HCT116 (cell line): ENCODE results near the gene OR6J1. TPM values are rescaled to one million over a fixed set of nuclear protein-coding genes. Genes with fewer than 3 reads are reported as not detected.
A peak's percentile ranks its signal among the peaks of the same experiment; 100 is the strongest.

Experiments used
- ATAC-seq: fragments of 200-7000 bp; cut with Tn5 transposase; 2 replicates; pipeline ENCODE4 v1.9.1; 2020; ENCODE audit warnings: mild to moderate bottlenecking, moderate library complexity
- BruUV-seq: library from RNA; stranded (reverse); fragments of 400-500 nt; replicated peaks from 2 replicates; lab custom pipeline; 2021; lab: Mats Ljungman, UMichigan
- CTCF ChIA-PET: fragments of 300-600 bp; sonication (Branson Sonifier 250); formaldehyde crosslinking; loops from one replicate; lab custom pipeline; 2021; ENCODE audit warnings: antibody characterized with exemption; lab: Charles Lee
- POLR2A ChIA-PET: fragments of 300-600, 350-600 bp; sonication (Branson Sonifier 250); formaldehyde crosslinking; loops from one replicate; lab custom pipeline; 2021; ENCODE audit warnings: antibody characterized with exemption; lab: Charles Lee
- RAD21 ChIA-PET, 2 experiments: fragments of 300-600 bp; sonication (Branson Sonifier 250); formaldehyde crosslinking; loops; one replicate each; lab custom pipeline; 2023; ENCODE audit warnings: low total read pairs in 2 of 2; ENCODE audit not compliant: uncharacterized antibody in 2 of 2, unreplicated experiment in 2 of 2, low non-redundant PET in 1 of 2; lab: Charles Lee
- DNase-seq: peaks from one replicate; pipeline ENCODE4 v3.0.0-alpha.2; 2010; ENCODE audit warnings: low read depth, low spot score
- H2AFZ ChIP-seq: fragments of 200-600 bp; shearing (Covaris generic), sonication (generic); 2 replicates; pipeline ENCODE4 v1.6.1; 2017; ENCODE audit warnings: low read depth, mixed run types, mixed read lengths, antibody characterized with exemption, low read length; ENCODE audit not compliant: poor library complexity, severe bottlenecking
- H3K27ac ChIP-seq: 2 replicates; pipeline ENCODE4 v1.5.1; 2012; ENCODE audit warnings: low read depth, low read length
- H3K27me3 ChIP-seq: fragments of 200-600 bp; sonication (generic); 2 replicates; pipeline ENCODE4 v1.6.1; 2016; ENCODE audit warnings: mixed run types, low read length, mixed read lengths; ENCODE audit not compliant: insufficient read depth
- H3K36me3 ChIP-seq, 2 experiments: fragments of 200-500 bp in 1 of 2; fragments of 200-600 bp in 1 of 2; sonication (Bioruptor generic) in 1 of 2; sonication (generic) in 1 of 2; 2 replicates each; pipeline versions ENCODE4 v1.5.1 to v1.6.1; 2014 to 2016; ENCODE audit warnings: low read length in 2 of 2, inconsistent platforms in 1 of 2, mixed read lengths in 1 of 2, mixed run types in 1 of 2; ENCODE audit not compliant: insufficient read depth in 2 of 2, control insufficient read depth in 1 of 2
- H3K4me1 ChIP-seq, 2 experiments: fragments of 200-600 bp in 1 of 2; sonication (generic) in 1 of 2; 2 replicates each; pipeline versions ENCODE4 v1.5.1 to v1.6.1; 2012 to 2017; ENCODE audit warnings: low read length in 2 of 2, inconsistent platforms in 1 of 2, mild to moderate bottlenecking in 1 of 2, mixed read lengths in 1 of 2, mixed run types in 1 of 2, moderate library complexity in 1 of 2; ENCODE audit not compliant: insufficient read depth in 2 of 2, control insufficient read depth in 1 of 2
- H3K4me2 ChIP-seq: fragments of 200-600 bp; sonication (generic); 2 replicates; pipeline ENCODE4 v1.6.1; 2017; ENCODE audit warnings: mixed run types, low read length, mixed read lengths
- H3K4me3 ChIP-seq, 2 experiments: fragments of 200-600 bp in 1 of 2; sonication (generic) in 1 of 2; replicated peaks in 1 of 2; 2 replicates each; pipeline ENCODE4 v1.5.1; 2011 to 2016; ENCODE audit warnings: low read length in 2 of 2, control low read depth in 1 of 2, low read depth in 1 of 2, mild to moderate bottlenecking in 1 of 2, mixed read lengths in 1 of 2, mixed run types in 1 of 2
- H3K79me2 ChIP-seq: fragments of 200-600 bp; sonication (generic); 2 replicates; pipeline ENCODE4 v1.6.1; 2017; ENCODE audit warnings: mild to moderate bottlenecking, mixed run types, low read length, moderate library complexity, mixed read lengths; ENCODE audit not compliant: insufficient read depth
- H3K9ac ChIP-seq: fragments of 200-600 bp; sonication (generic); 2 replicates; pipeline ENCODE4 v1.6.1; 2016; ENCODE audit warnings: low read length, mixed read lengths
- H3K9me2 ChIP-seq: fragments of 200-600 bp; sonication (generic), shearing (Covaris generic); 2 replicates; pipeline ENCODE4 v1.6.1; 2017; ENCODE audit warnings: mixed run types, mild to moderate bottlenecking, moderate library complexity; ENCODE audit not compliant: insufficient read depth
- H3K9me3 ChIP-seq, 2 experiments: fragments of 200-500 bp in 1 of 2; fragments of 200-600 bp in 1 of 2; sonication (Bioruptor generic) in 1 of 2; sonication (generic) in 1 of 2; 2 replicates each; pipeline ENCODE4 v1.6.1; 2014 to 2017; ENCODE audit warnings: low read length in 2 of 2, mixed read lengths in 2 of 2, inconsistent platforms in 1 of 2, low read depth in 1 of 2, mild to moderate bottlenecking in 1 of 2, mixed run types in 1 of 2, moderate library complexity in 1 of 2; ENCODE audit not compliant: control insufficient read depth in 1 of 2, insufficient read depth in 1 of 2
- H4K20me1 ChIP-seq: fragments of 200-600 bp; sonication (generic), shearing (Covaris generic); 2 replicates; pipeline ENCODE4 v1.6.1; 2017; ENCODE audit warnings: mixed run types, mild to moderate bottlenecking, moderate library complexity; ENCODE audit not compliant: insufficient read depth
- CBX3 ChIP-seq: IDR thresholded peaks from 2 replicates; pipeline ENCODE4 v1.6.1; 2012; ENCODE audit warnings: low read depth
- CEBPB ChIP-seq: IDR thresholded peaks from 2 replicates; pipeline ENCODE4 v1.6.1; 2012; ENCODE audit warnings: low read depth
- EGR1 ChIP-seq: IDR thresholded peaks from 2 replicates; pipeline ENCODE4 v1.6.1; 2012; ENCODE audit warnings: low read depth
- ELF1 ChIP-seq: IDR thresholded peaks from 2 replicates; pipeline ENCODE4 v1.6.1; 2012; ENCODE audit warnings: low read depth, borderline replicate concordance
- EZH2phosphoT487 ChIP-seq: fragments of 200-600 bp; IDR thresholded peaks from 2 replicates; pipeline ENCODE4 v1.6.1; 2018; ENCODE audit warnings: antibody characterized with exemption, borderline replicate concordance
- FOSL1 ChIP-seq: IDR thresholded peaks from 2 replicates; pipeline ENCODE4 v1.6.1; 2012; ENCODE audit warnings: low read depth
- POLR2A ChIP-seq: IDR thresholded peaks from 2 replicates; pipeline ENCODE4 v1.7.0; 2011; ENCODE audit warnings: borderline replicate concordance; ENCODE audit not compliant: insufficient read depth, insufficient read length; ENCODE audit errors: extremely low read depth
- POLR2AphosphoS5 ChIP-seq: IDR thresholded peaks from 2 replicates; pipeline ENCODE4 v1.6.1; 2011; ENCODE audit warnings: mild to moderate bottlenecking, low read depth, low read length, moderate library complexity
- SP1 ChIP-seq: IDR thresholded peaks from 2 replicates; pipeline ENCODE4 v1.6.1; 2012; ENCODE audit warnings: low read depth
- SRF ChIP-seq: IDR thresholded peaks from 2 replicates; pipeline ENCODE4 v1.6.1; 2012; ENCODE audit warnings: low read depth
- TCF7L2 ChIP-seq: IDR thresholded peaks from 2 replicates; pipeline ENCODE4 v1.7.0; 2011; ENCODE audit warnings: borderline replicate concordance, inconsistent platforms; ENCODE audit not compliant: insufficient read depth, insufficient read length; ENCODE audit errors: extremely low read depth
- YY1 ChIP-seq: IDR thresholded peaks from 2 replicates; pipeline ENCODE4 v1.6.1; 2011; ENCODE audit warnings: low read length, low read depth, moderate library complexity, mild to moderate bottlenecking; ENCODE audit not compliant: insufficient replicate concordance; ENCODE audit errors: extremely low read depth
- ZBTB33 ChIP-seq: IDR thresholded peaks from 2 replicates; pipeline ENCODE4 v1.6.1; 2011; ENCODE audit warnings: mild to moderate bottlenecking, low read length, moderate library complexity; ENCODE audit not compliant: insufficient replicate concordance; ENCODE audit errors: extremely low read depth
- intact Hi-C: fragments of 100-400 bp; cut with micrococcal nuclease; formaldehyde crosslinking; loops from 2 replicates; pipeline ENCODE4 v1.10.0; 2022
- total RNA-seq: library from RNA; stranded (reverse); gene quantifications from one replicate; pipeline ENCODE4 v1.2.1, GENCODE V29; 2021; ENCODE audit not compliant: unreplicated experiment
- TF ChIP-seq, protein P1 (sequence below): IDR thresholded peaks from 2 replicates; pipeline ENCODE4 v1.6.1; 2012; ENCODE audit warnings: low read depth
- TF ChIP-seq, protein P2 (sequence below), 3 experiments: fragments of 200-600 bp in 1 of 3; sonication (generic) in 1 of 3; IDR thresholded peaks in 2 of 3; conservative IDR thresholded peaks in 1 of 3; 2 replicates each; pipeline ENCODE4 v1.5.1; 2012 to 2017; ENCODE audit warnings: low read depth in 2 of 3, low read length in 2 of 3, antibody characterized with exemption in 1 of 3, borderline replicate concordance in 1 of 3, control low read depth in 1 of 3, mild to moderate bottlenecking in 1 of 3, mixed read lengths in 1 of 3, mixed run types in 1 of 3, moderate library complexity in 1 of 3; ENCODE audit not compliant: insufficient read depth in 1 of 3

Gene OR6J1
- total RNA-seq, 1 experiment from 2014 or later = not detected

DNA sequence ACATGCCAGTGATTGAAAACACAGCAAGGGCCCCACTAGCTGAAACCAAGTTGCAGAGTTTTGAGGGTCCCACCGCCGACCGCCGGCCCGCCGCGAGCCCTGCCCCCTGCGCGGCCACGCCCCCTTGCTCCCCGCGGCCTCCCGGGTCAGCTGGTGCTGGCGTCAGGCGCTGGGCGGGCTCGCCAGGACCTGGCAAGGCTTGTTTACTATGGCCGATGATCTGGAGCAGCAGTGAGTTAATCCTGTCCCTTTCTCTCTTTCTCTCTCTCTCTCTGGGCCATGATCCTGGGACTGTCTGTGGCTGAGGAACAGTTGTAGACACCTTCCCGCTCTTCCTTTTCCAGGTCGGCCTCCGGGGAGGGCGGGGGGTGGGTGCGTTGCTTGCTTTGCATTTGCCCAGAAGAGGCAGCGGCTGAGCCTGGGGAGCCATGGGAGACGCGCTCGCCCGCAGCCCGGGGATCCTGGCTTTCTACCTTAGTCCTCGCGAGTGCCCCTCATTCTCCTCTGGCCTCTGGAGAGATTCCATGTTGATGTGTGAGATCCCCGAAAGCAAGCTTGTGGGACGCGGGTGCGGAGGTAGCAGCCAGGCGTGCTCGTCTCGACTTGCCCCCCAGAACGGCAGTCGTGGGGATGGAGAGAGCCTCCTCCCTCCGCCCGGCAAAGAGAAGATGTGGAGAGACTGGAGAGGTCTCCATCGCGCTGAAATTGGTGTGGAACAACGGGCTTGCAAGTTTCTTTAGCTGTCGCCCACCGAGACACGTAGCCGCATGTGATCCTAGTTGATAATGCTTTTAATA, 45.9 kb downstream of the OR6J1 start, which contains the start of gene ABHD4 (continued):
- TF ChIP-seq EZH2phosphoT487 (no peak), TCF7L2 (peak; percentile 13), YY1 (peak; percentile 46)

DNA sequence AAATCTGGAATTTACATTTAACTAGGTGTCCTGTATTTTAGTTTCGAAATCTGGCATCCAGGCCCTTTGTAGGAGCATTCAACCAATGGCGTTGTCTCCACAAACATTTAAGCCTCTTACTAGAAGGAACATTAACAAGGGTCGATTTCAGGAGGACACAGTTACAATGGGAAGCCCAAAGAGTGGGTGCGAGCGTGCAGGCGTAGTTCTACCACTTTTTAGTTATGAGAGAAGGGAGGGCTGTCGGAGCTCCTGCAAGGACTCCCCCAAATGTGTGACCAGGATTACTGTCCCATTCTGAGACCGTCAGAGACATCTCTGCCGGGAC, 46.4 kb downstream of the OR6J1 start:
- RAD21 ChIA-PET = interaction anchor here in 1 of 2 experiments (1.7 kb wide), 1 partner anchor 8 kb away, joined by 5 read pairs; the partner anchor contains the start of gene DAD1
- intact Hi-C loops = no loop called here
- no peak overlapping the region; the same call in 1 of the 2 replicates for H3K27ac ChIP-seq
- H3K4me2 ChIP-seq = peak overlapping the region; percentile 95
- H3K36me3 ChIP-seq = no peaks in the 10 kb centered on the region; a peak in 1 of 4 replicates
- CTCF ChIA-PET = interaction anchor here (0.9 to 2.5 kb wide), 3 partner anchors 8 to 28 kb away, joined by 3 to 31 read pairs (median 7); partner anchors contain the start of gene DAD1
- no peaks in the 10 kb centered on the region for H4K20me1 ChIP-seq
- TF ChIP-seq POLR2A (no peak), TCF7L2 (no peak), ZBTB33 (no peak), FOSL1 (no peak), ELF1 (no peak), SRF (no peak), CEBPB (no peak), CBX3 (no peak), POLR2AphosphoS5 (no peak), EGR1 (no peak), SP1 (no peak)
- TF ChIP-seq, protein P1, sequence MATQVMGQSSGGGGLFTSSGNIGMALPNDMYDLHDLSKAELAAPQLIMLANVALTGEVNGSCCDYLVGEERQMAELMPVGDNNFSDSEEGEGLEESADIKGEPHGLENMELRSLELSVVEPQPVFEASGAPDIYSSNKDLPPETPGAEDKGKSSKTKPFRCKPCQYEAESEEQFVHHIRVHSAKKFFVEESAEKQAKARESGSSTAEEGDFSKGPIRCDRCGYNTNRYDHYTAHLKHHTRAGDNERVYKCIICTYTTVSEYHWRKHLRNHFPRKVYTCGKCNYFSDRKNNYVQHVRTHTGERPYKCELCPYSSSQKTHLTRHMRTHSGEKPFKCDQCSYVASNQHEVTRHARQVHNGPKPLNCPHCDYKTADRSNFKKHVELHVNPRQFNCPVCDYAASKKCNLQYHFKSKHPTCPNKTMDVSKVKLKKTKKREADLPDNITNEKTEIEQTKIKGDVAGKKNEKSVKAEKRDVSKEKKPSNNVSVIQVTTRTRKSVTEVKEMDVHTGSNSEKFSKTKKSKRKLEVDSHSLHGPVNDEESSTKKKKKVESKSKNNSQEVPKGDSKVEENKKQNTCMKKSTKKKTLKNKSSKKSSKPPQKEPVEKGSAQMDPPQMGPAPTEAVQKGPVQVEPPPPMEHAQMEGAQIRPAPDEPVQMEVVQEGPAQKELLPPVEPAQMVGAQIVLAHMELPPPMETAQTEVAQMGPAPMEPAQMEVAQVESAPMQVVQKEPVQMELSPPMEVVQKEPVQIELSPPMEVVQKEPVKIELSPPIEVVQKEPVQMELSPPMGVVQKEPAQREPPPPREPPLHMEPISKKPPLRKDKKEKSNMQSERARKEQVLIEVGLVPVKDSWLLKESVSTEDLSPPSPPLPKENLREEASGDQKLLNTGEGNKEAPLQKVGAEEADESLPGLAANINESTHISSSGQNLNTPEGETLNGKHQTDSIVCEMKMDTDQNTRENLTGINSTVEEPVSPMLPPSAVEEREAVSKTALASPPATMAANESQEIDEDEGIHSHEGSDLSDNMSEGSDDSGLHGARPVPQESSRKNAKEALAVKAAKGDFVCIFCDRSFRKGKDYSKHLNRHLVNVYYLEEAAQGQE = no peak
- TF ChIP-seq, protein P2, sequence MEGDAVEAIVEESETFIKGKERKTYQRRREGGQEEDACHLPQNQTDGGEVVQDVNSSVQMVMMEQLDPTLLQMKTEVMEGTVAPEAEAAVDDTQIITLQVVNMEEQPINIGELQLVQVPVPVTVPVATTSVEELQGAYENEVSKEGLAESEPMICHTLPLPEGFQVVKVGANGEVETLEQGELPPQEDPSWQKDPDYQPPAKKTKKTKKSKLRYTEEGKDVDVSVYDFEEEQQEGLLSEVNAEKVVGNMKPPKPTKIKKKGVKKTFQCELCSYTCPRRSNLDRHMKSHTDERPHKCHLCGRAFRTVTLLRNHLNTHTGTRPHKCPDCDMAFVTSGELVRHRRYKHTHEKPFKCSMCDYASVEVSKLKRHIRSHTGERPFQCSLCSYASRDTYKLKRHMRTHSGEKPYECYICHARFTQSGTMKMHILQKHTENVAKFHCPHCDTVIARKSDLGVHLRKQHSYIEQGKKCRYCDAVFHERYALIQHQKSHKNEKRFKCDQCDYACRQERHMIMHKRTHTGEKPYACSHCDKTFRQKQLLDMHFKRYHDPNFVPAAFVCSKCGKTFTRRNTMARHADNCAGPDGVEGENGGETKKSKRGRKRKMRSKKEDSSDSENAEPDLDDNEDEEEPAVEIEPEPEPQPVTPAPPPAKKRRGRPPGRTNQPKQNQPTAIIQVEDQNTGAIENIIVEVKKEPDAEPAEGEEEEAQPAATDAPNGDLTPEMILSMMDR (IDR thresholded peaks at IDR 0.05 in 2 of 3, conservative IDR thresholded peaks at IDR 0.05 in 1 of 3; ENCODE audit: borderline replicate concordance in 1 of 3, insufficient read depth in 1 of 3, low read depth in 2 of 3, low read length in 2 of 3) = no peak
- TF ChIP-seq, all 23 proteins: peak for 0
- DNase-seq (no peak), ATAC-seq (peak; percentile 37)
- Histone ChIP-seq H3K9me3 (no peaks in the 10 kb centered on the region), H3K4me1 (peaks cover 9 to 40% of the 10 kb centered on the region in 2 experiments), H3K27me3 (peaks cover 10% of the 10 kb centered on the region; the same call in 1 of the 2 replicates), H3K4me3 (peak overlapping the region; percentile 81 to 86), H3K9me2 (no peaks in the 10 kb centered on the region), H3K79me2 (no peaks in the 10 kb centered on the region), H2AFZ (peak overlapping the region; percentile 93), H3K9ac (peak overlapping the region; percentile 72)
- BruUV-seq = no TSS peak
- POLR2A ChIA-PET = interaction anchor here (1.0 kb wide), 1 partner anchor 9 kb away, joined by 4 read pairs; the partner anchor contains the start of gene DAD1
